ENCODE results near the gene SHISA6. TPM values are rescaled to one million over a fixed set of nuclear protein-coding genes. Genes with fewer than 3 reads are reported as not detected.

SHISA6 gene
- total RNA-seq, 4 donors from 2014 or later, result 0.14 to 4.2 (median 0.32) TPM; not detected in 1

GRCh38 chr17:11601661-11602060, 360.6 kb downstream of the SHISA6 start:
- in situ Hi-C loops (cut with MboI; ENCODE audit: low pct_ligation_motif_present in 1 of 4, low pct_unique_long_range_greater_than_20kb in 1 of 4, low sequenced_read_pairs in 3 of 4), result loop anchor here in 2 of 4 donors (25.0 kb wide), 2 partner anchors 89 to 864 kb away; partner anchors contain the start of gene TMEM220 (in 1 of the 2)
- 64 to 78% methylated on average over 4 to 5 of the region's 5 CpGs for WGBS, 2 donors (ENCODE audit: low coverage in 1 of 2)
- TF ChIP-seq POLR2AphosphoS5 (IDR thresholded peaks at IDR 0.05) (no peak), POLR2A (IDR thresholded peaks at IDR 0.05) (no peak), EP300 (IDR thresholded peaks at IDR 0.05; ENCODE audit: low read depth) (no peak), CTCF (IDR thresholded peaks at IDR 0.05) (no peak)
- Histone ChIP-seq H3K9me3 (no peaks in the 10 kb centered on the region), H3K4me1 (peaks cover 0 to 13% (median 0%) of the 10 kb centered on the region in 4 donors), H3K27ac (no peak overlapping the region), H3K4me3 (no peak overlapping the region), H3K36me3 (no peaks in the 10 kb centered on the region), H3K27me3 (peaks cover 2% of the 10 kb centered on the region)
- DNase-seq, result no peak
- intact Hi-C loops (cut with DNase I; ENCODE audit: low total_unique reads), result no loop called here

- peak; percentile 62 for DNase-seq
- no peak overlapping the region for H3K4me3 ChIP-seq
- intact Hi-C loops (cut with DNase I; ENCODE audit: low total_unique reads) (no loop called here), in situ Hi-C loops (cut with MboI; ENCODE audit: low pct_ligation_motif_present in 1 of 4, low pct_unique_long_range_greater_than_20kb in 1 of 4, low sequenced_read_pairs in 3 of 4) (loop anchor here in 2 of 4 donors (25.0 kb wide), 2 partner anchors 96 to 871 kb away; partner anchors contain the start of gene TMEM220 (in 1 of the 2))
- no peak for TF ChIP-seq POLR2A (IDR thresholded peaks at IDR 0.05)
- no peak for TF ChIP-seq EP300 (IDR thresholded peaks at IDR 0.05; ENCODE audit: low read depth)
- no peak for TF ChIP-seq CTCF (IDR thresholded peaks at IDR 0.05)
- peak in 2 of 3 donors; percentile 44 to 57 for TF ChIP-seq POLR2AphosphoS5 (IDR thresholded peaks at IDR 0.05)
- H3K9me3 ChIP-seq, result no peaks in the 10 kb centered on the region
- no peaks in the 10 kb centered on the region for H3K27me3 ChIP-seq
- WGBS, 2 donors (ENCODE audit: low coverage in 1 of 2), result 0 to 22% methylated on average over 1 to 6 of the region's 6 CpGs
- peak overlapping the region; percentile 51 to 72 (median 58) for H3K27ac ChIP-seq
- no peaks in the 10 kb centered on the region for H3K36me3 ChIP-seq
- peaks cover 5 to 20% (median 11%) of the 10 kb centered on the region in 4 donors for H3K4me1 ChIP-seq
Observed at GRCh38 chr17:11608396-11608795, 367.4 kb downstream of the SHISA6 start.

- WGBS, 2 donors (ENCODE audit: low coverage in 1 of 2), result 49 to 65% methylated on average over 2 to 6 of the region's 6 CpGs
- Histone ChIP-seq H3K27me3 (no peaks in the 10 kb centered on the region), H3K4me1 (peaks cover 5 to 20% (median 11%) of the 10 kb centered on the region in 4 donors), H3K9me3 (no peaks in the 10 kb centered on the region), H3K27ac (no peak overlapping the region), H3K36me3 (no peaks in the 10 kb centered on the region), H3K4me3 (no peak overlapping the region)
- in situ Hi-C loops (cut with MboI; ENCODE audit: low pct_ligation_motif_present in 1 of 4, low pct_unique_long_range_greater_than_20kb in 1 of 4, low sequenced_read_pairs in 3 of 4), result loop anchor here in 2 of 4 donors (10.0 to 25.0 kb wide), 3 partner anchors 56 to 874 kb away; partner anchors contain the start of gene TMEM220 (in 1 of the 2)
- DNase-seq, result no peak
- TF ChIP-seq POLR2A (IDR thresholded peaks at IDR 0.05), result no peak
- TF ChIP-seq CTCF (IDR thresholded peaks at IDR 0.05), result no peak
- TF ChIP-seq EP300 (IDR thresholded peaks at IDR 0.05; ENCODE audit: low read depth), result no peak
- TF ChIP-seq POLR2AphosphoS5 (IDR thresholded peaks at IDR 0.05), result no peak
- intact Hi-C loops (cut with DNase I; ENCODE audit: low total_unique reads), result no loop called here
Observed at GRCh38 chr17:11610999-11611566, 370.1 kb downstream of the SHISA6 start.

- in situ Hi-C loops (cut with MboI; ENCODE audit: low pct_ligation_motif_present in 1 of 4, low pct_unique_long_range_greater_than_20kb in 1 of 4, low sequenced_read_pairs in 3 of 4) (loop anchor here in 2 of 4 donors (10.0 to 25.0 kb wide), 3 partner anchors 58 to 876 kb away; partner anchors contain the start of gene TMEM220 (in 1 of the 2)), intact Hi-C loops (cut with DNase I; ENCODE audit: low total_unique reads) (no loop called here)
- Histone ChIP-seq H3K4me3 (no peak overlapping the region), H3K27ac (no peak overlapping the region), H3K9me3 (no peaks in the 10 kb centered on the region), H3K36me3 (no peaks in the 10 kb centered on the region), H3K27me3 (no peaks in the 10 kb centered on the region), H3K4me1 (peaks cover 2 to 16% (median 9%) of the 10 kb centered on the region in 4 donors)
- 44 to 60% methylated on average over 1 to 2 of the region's 2 CpGs for WGBS, 2 donors (ENCODE audit: low coverage in 1 of 2)
- TF ChIP-seq POLR2A (IDR thresholded peaks at IDR 0.05) (no peak), CTCF (IDR thresholded peaks at IDR 0.05) (no peak), POLR2AphosphoS5 (IDR thresholded peaks at IDR 0.05) (no peak), EP300 (IDR thresholded peaks at IDR 0.05; ENCODE audit: low read depth) (no peak)
- DNase-seq, result no peak
Observed at GRCh38 chr17:11612956-11613355, 371.9 kb downstream of the SHISA6 start.

All from transverse colon (tissue), 4 donors.